ENCODE data around the gene MXRA7. TPM values are rescaled to one million over a fixed set of nuclear protein-coding genes. Genes with fewer than 3 reads are reported as not detected.
A peak's percentile ranks its signal among the peaks of the same experiment; 100 is the strongest.

The MXRA7 gene
- total RNA-seq, 1 donor from 2014 or later, result 200 TPM

GRCh38 chr17:76670718-76671122 lies 40.0 kb downstream of the MXRA7 start:
- Mint-ChIP-seq H3K36me3 (ENCODE audit: low read depth) (peaks cover 6% of the 10 kb centered on the region), H3K4me1 (ENCODE audit: low read depth) (peaks cover 19% of the 10 kb centered on the region), H3K27ac (ENCODE audit: unreplicated experiment) (no peak overlapping the region), H3K27me3 (ENCODE audit: low read depth) (no peaks in the 10 kb centered on the region), H3K4me3 (ENCODE audit: unreplicated experiment) (peak overlapping the region; percentile 81), H3K9me3 (ENCODE audit: low read depth) (peaks cover 3% of the 10 kb centered on the region)
- no peak for DNase-seq (ENCODE audit: low spot score)
- no peak for TF ChIP-seq CTCF (IDR thresholded peaks at IDR 0.05)

DNA sequence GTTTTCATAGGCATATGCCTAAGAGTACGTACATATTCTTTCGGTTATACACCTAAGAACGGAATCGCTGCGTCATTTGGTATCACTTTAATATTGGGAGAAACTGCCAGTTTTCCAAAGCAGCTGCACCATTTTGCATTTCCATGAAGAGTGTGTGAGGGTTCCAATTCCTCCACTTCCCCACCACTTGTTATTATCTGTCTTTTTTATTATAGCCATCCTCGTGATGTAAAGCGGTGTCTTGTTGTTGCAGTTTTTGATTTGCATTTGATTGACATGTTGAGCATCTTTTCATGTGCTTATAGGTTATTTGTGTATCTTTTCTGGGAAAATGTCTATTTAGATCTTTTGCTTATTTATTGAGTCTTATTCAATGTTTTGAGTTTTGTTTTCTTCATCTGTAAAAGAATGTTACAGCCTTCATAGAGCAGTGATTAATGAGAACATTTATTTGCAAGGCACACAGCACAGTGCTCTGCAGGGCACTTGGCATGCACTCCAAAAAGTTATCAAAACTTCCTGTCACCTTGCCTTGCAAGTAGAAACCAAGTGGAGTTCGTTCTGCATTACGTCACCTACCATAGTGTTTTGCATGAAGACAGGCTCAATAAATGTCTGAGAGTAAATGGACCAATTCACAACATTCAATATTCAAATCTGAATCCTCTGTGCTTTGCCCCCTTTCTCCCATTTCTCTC lies 40.6 kb downstream of the MXRA7 start:
- Mint-ChIP-seq H3K27ac (ENCODE audit: unreplicated experiment) (no peak overlapping the region), H3K4me3 (ENCODE audit: unreplicated experiment) (no peak overlapping the region), H3K4me1 (ENCODE audit: low read depth) (peaks cover 19% of the 10 kb centered on the region), H3K36me3 (ENCODE audit: low read depth) (peaks cover 4% of the 10 kb centered on the region), H3K27me3 (ENCODE audit: low read depth) (no peaks in the 10 kb centered on the region), H3K9me3 (ENCODE audit: low read depth) (peaks cover 3% of the 10 kb centered on the region)
- no peak for TF ChIP-seq CTCF (IDR thresholded peaks at IDR 0.05)
- DNase-seq (ENCODE audit: low spot score), result no peak

- no peaks in the 10 kb centered on the region for H3K36me3 Mint-ChIP-seq (ENCODE audit: low read depth)
- TF ChIP-seq CTCF (IDR thresholded peaks at IDR 0.05), result no peak
- H3K4me3 Mint-ChIP-seq (ENCODE audit: unreplicated experiment), result no peak overlapping the region
- no peak overlapping the region for H3K27ac Mint-ChIP-seq (ENCODE audit: unreplicated experiment)
- H3K4me1 Mint-ChIP-seq (ENCODE audit: low read depth), result peaks cover 19% of the 10 kb centered on the region
- peaks cover 3% of the 10 kb centered on the region for H3K9me3 Mint-ChIP-seq (ENCODE audit: low read depth)
- no peak for DNase-seq (ENCODE audit: low spot score)
- H3K27me3 Mint-ChIP-seq (ENCODE audit: low read depth), result no peaks in the 10 kb centered on the region
Measured at GRCh38 chr17:76667786-76668453, 42.8 kb downstream of the MXRA7 start.

DNA sequence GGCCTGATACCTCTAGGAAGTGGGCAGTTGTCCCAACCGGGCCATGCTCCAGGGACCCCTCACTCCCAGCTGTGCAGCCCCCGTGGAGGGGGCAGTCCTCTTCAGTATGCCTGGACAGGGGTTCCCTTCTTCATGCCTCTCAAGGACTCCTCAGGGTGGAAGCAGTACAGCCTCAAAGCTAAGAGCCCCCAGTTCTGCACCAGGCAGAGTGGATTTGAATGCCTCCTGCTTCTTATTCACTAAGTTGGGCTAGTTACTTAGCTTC lies 43.3 kb downstream of the MXRA7 start:
- no peaks in the 10 kb centered on the region for H3K27me3 Mint-ChIP-seq (ENCODE audit: low read depth)

DNA sequence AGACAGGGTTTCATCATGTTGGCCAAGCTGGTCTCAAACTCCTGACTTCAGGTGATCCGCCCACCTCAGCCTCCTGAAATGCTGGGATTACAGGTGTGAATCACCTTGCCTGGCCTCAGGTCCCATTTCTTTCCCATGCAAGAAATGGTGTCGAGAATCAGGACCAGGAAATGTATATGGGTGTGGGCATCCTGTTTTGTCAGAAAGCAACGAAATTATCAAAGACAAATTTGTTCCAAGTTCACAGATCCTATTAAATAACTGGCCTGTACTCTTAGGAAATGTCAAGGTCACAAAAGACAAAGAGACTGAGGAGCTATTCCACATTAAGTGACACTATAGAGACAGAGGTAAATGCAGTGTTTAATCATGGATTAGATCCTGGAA lies 50.1 kb downstream of the MXRA7 start:
- H3K4me3 Mint-ChIP-seq (ENCODE audit: unreplicated experiment), result no peak overlapping the region
- peaks cover 2% of the 10 kb centered on the region for H3K36me3 Mint-ChIP-seq (ENCODE audit: low read depth)
- peaks cover 7% of the 10 kb centered on the region for H3K4me1 Mint-ChIP-seq (ENCODE audit: low read depth)
- no peak for TF ChIP-seq CTCF (IDR thresholded peaks at IDR 0.05)
- H3K9me3 Mint-ChIP-seq (ENCODE audit: low read depth), result no peaks in the 10 kb centered on the region
- H3K27me3 Mint-ChIP-seq (ENCODE audit: low read depth), result peaks cover 5% of the 10 kb centered on the region
- no peak overlapping the region for H3K27ac Mint-ChIP-seq (ENCODE audit: unreplicated experiment)
- no peak for DNase-seq (ENCODE audit: low spot score)

More for the DNA sequence above, 43.3 kb downstream of the MXRA7 start:
- no peak for TF ChIP-seq CTCF (IDR thresholded peaks at IDR 0.05)
- Mint-ChIP-seq H3K36me3 (ENCODE audit: low read depth) (no peaks in the 10 kb centered on the region), H3K9me3 (ENCODE audit: low read depth) (peaks cover 3% of the 10 kb centered on the region), H3K4me1 (ENCODE audit: low read depth) (peaks cover 16% of the 10 kb centered on the region), H3K27ac (ENCODE audit: unreplicated experiment) (no peak overlapping the region), H3K4me3 (ENCODE audit: unreplicated experiment) (no peak overlapping the region)
- DNase-seq (ENCODE audit: low spot score), result no peak

All from chondrocyte (in vitro differentiated cells).